H1 (cell line): ENCODE results near the gene DNAJB12. TPM values are rescaled to one million over a fixed set of nuclear protein-coding genes. Genes with fewer than 3 reads are reported as not detected.
A peak's percentile ranks its signal among the peaks of the same experiment; 100 is the strongest.

Source experiments
- CREB1 ChIP-seq: IDR thresholded peaks from 2 replicates; pipeline ENCODE4 v1.6.1; 2012; ENCODE audit warnings: inconsistent platforms
- EGR1 ChIP-seq: IDR thresholded peaks from 2 replicates; pipeline ENCODE4 v1.6.1; 2011; ENCODE audit warnings: low read depth, low read length, borderline replicate concordance
- POU5F1 ChIP-seq: IDR thresholded peaks from 2 replicates; pipeline ENCODE4 v1.6.1; 2011; ENCODE audit warnings: low read depth, mild to moderate bottlenecking, low read length, moderate library complexity
- polyA plus RNA-seq, 7 experiments: library from polyadenylated mRNA; depleted of rRNA in 3 of 7; stranded (reverse) in 5 of 7; unstranded in 2 of 7; fragments of >200 nt in 5 of 7; fragments of 200-250 nt in 2 of 7; gene quantifications; 1 replicate in 5 of 7; 2 replicates in 1 of 7; 4 replicates in 1 of 7; pipeline versions ENCODE4 v1.2.1 to v1.2.3, GENCODE V29; 2011 to 2013; ENCODE audit warnings: missing spikeins in 2 of 7, mixed read lengths in 2 of 7
- total RNA-seq: library from RNA; stranded (reverse); fragmentation: NEBNext Ultra II Directional; extraction: Animal tissue kit (Norgen Biotek cat#: 25700); gene quantifications from 2 replicates; pipeline ENCODE4 v1.2.1, GENCODE V29; 2021

The DNAJB12 gene
- total and polyA plus RNA-seq, 2 of the 8 experiments (the other 6 are each of a cell fraction or from before 2014, with no cell fraction given), result 10.8 to 20.5 TPM

DNA sequence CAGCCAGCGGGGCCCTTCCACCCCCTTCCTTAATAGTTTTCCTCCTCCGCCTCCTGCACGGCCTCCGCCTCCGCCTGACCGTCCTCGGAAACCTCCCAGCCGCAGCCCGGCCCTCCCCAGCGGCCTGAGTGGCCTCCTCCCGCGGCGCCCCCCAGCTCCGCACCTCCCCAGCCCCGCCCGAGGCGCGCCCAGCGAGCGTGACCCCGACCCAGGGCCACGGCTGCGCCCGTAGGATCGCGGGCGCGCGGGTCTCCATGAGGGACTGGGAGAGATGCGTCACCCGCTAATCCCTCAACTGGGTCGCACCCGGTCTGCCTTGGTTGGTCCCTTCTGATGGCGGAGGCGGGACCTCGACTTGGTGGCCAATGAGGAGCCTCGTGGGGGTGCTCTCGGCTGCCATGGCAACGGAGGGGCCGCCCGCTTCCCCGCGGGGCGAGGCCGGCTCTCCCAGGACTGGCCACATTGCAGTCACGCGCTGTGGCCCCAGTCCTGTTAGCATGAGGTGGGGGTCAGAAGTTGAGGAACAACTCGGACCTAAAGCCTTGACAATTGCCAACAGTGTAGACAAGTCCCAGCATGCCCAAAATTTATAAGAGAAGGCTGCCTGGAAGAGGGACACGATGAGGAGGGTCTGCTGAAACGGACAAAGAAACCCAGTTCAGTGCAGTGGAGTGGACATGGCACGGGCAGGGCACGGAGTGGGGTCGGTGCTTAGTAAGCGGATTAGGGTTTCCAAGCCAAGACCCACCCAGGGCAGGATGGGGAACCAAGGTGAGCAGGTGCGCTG, 56.7 kb downstream of the DNAJB12 start (continued):
- peak; percentile 35; the same call in 1 of the 2 replicates for TF ChIP-seq CREB1
- no peak for TF ChIP-seq POU5F1
- no peak; the same call in 1 of the 2 replicates for TF ChIP-seq EGR1
- TF ChIP-seq, all 59 proteins: peak for 17
